Posterior vena cava (tissue), 2 donors: ENCODE results near the gene SERP2. TPM values are rescaled to one million over a fixed set of nuclear protein-coding genes. Genes with fewer than 3 reads are reported as not detected.
"Not testable (repeated sequence)": the region's sequence is repeated elsewhere in the genome, so short reads cannot be mapped to it uniquely, and the experiment has no call there.

Experiments
- DNase-seq: peaks from one replicate; pipeline ENCODE4 v3.0.0-alpha.2; 2020; ENCODE audit warnings: low spot score
- intact Hi-C, 2 donors: fragments of 100-400 bp; cut with DNase I; formaldehyde crosslinking; loops; one replicate each; pipeline versions ENCODE4 v1.14.1 to v1.14.2; 2022 to 2023
- long read RNA-seq, 2 donors: library from polyadenylated mRNA; unstranded; transcript quantifications; one replicate each; pipeline ENCODE4 v2.0.0, GENCODE V29; 2020 to 2021
- total RNA-seq, 2 donors: library from RNA; stranded (reverse); fragmentation: NEBNext Ultra II Directional; extraction: Animal tissue kit (Norgen Biotek cat#: 25700); gene quantifications; one replicate each; pipeline ENCODE4 v1.2.1, GENCODE V29; 2021
- donor health status: DM: yes; HTN: yes; CAD: no.
- donor health status: DM: yes; HTN: yes; CAD: no.

Gene SERP2
- total RNA-seq: 1 to 10 TPM; 5.1 to 7.9 TPM
- long read RNA-seq, donor 1, partial matches to known transcripts: 0 of 1 reads
- long read RNA-seq, donor 1, other reads (novel, unspliced or antisense): 0 of 1 reads
- long read RNA-seq, donor 2, partial matches to known transcripts: 0 of 9 reads
- long read RNA-seq, donor 2, other reads (novel, unspliced or antisense): 4 of 9 reads

DNA sequence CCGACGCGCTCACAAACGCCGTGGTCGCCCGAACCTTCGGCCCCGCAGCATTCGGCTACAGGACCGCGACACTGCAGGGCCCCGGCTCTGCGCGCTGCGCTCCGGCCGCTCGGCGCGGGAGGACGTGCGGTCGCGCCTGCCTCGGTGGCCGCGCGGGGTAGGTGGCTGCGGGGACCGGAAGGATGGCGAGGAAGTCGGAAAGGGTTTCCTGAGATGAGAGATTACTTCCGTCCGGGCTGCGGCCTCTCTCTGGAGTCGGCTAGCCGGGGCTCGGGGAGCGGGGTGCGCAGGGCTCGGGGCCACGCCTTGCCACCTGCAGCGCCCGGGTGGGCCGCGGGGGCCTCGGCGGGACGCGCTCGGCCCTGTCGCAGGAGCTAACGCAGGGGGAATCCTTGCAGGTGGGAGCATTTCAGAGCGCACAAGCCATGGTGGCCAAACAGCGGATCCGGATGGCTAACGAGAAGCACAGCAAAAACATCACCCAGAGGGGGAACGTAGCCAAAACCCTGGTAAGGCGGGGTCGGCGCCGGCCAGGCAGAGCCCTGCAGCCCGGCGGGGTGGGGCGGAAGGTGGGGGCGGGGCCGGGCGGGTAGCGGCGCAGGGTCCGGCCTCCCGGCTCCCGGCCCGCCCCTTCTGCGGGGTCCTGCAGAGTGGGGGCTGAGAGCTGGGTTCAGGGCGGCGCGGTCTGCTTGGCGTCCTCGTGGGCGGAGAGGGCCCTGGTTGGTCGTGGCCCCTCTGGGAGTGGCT is at the start of gene SERP2:
TSS of gene SERP2 (plus strand) at position 224 of the 747 bp plus-strand sequence. CDS start at position 426, 202 bp downstream.
- DNase-seq: no peak
- intact Hi-C loops: no loop called here

DNA sequence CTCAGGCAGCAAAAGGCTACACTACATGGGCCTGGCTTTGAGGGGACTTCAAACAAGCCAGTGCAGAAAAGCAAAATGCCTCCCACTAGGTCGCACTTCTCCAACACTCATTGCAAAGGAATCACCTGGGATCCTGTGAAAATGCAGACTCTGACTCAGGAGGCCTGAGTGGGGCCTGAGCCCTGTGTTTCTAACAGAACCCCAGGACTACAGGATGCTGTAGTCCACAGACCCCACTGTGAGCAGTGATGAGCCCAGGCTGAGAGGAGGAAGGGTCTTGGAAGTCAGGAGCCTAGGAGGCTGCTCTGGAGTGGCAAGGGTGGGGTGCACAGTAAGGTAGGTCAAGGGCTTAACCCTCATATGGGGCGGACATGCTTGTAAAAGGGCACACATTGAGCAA is 46.7 kb upstream of the SERP2 start:
- intact Hi-C loops: no loop called here
- no peak for DNase-seq

GRCh38 chr13:44329041-44329440 is 44.6 kb upstream of the SERP2 start:
- DNase-seq, intact Hi-C loops: not testable (repeated sequence)

GRCh38 chr13:44329909-44330545 is 43.6 kb upstream of the SERP2 start:
- DNase-seq: no peak
- intact Hi-C loops: no loop called here

GRCh38 chr13:44331446-44331845 is 42.2 kb upstream of the SERP2 start:
- intact Hi-C loops: no loop called here
- DNase-seq: no peak

DNA sequence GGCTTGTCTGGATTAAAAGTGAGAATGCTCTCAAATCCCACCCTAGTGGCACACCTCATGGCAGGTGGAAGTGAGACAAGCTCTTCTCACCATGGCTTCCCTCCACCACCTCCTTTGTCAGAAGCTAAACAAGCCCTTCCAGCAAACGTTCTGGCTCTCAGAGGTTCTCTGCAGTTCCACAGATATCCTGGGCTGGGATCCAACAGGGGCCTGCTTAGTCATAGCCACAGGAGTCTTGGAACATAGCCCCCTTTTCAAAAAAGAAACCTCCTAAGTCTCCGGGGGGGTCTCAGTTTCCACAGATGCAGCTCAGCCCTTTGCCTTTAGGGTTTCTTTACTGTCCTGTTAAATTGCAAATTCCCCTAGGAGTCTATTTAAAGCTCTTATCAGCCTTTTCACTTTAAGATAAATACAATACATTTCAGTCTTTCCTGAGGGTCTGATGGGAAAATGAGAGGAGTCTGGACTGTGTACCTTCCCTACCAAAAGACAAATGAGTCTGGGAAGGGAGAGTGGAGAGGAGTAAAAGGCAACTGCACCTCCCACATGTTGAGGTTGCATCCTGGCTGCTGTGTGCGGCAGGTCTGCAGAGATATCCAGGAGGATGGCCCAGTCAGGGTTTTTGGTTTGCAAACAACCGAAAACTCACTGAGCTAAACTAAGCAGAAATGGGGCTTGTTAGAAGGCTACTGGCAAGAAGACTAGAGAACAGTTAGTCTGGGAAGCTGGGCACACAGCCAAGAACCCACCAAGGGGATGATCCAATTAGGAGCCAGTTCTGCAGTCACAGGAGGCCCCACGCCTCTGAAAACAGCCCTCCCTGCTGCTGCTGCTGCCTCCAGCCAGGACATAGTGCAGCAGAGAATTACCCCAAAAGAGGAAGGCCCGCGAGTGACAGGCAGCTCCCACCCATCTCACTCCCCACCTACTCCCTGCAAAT is 41.4 kb upstream of the SERP2 start:
- peak; percentile 84 for DNase-seq
- intact Hi-C loops: no loop called here

DNA sequence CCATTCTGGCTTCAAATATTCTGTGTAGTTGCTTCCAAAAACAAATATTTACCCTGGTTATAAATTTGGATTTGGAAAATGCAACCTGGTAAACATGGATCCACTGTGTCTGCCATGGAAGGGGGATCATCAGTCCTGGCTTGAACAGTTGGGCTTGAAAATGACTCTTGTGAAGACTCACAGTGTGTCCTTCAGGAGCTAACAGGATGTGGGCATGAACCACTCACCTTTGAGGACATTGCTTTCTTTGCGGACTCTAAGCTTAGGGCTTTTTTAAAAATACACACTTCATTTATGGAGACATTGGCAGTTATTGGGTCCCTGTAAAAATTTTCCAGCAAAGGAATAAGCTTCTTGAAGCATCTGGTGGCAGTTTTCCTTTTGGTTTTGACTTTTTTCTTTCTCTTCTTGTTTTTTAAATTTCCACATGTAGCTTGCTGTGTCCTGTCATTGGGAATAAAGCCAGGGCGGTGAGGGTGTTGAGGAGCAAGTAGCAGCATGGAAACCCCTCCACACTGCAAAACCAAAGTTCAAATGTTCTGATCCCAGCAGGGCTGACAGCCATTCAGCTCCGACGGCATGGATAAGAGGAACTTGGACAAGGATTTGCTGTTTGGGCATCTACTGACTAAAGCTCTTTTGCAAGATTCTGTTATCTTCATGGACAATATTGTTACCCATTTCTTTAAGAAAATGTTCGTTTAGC is 39.5 kb upstream of the SERP2 start:
- no peak for DNase-seq
- intact Hi-C loops: loop anchor here in 1 of 2 donors (1.0 kb wide), 1 partner anchor 29 kb away; no protein-coding TSS in a partner anchor

DNA sequence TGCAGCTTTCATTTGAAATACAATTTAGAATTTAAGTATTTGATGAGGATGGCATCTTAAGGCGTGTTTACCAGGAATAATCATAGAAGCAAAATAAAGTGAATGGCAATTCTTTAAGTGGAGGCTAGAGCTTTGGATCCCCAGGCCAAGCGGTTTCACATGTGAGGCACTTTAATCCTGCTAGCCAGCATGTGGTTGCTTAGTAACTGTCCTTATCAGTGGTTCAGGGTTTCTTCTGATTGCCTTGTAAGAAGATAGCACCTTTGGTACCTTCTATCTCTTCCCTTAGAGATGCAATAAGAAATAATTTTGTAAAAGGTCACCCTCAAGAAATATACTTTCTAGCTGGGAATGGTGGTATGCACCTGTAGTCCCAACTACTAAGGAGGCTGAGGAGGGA is 38.9 kb upstream of the SERP2 start:
- DNase-seq: no peak
- intact Hi-C loops: no loop called here

- intact Hi-C loops: no loop called here
These were observed 36.7 kb upstream of the SERP2 start for GRCh38 chr13:44336934-44337333.

DNA sequence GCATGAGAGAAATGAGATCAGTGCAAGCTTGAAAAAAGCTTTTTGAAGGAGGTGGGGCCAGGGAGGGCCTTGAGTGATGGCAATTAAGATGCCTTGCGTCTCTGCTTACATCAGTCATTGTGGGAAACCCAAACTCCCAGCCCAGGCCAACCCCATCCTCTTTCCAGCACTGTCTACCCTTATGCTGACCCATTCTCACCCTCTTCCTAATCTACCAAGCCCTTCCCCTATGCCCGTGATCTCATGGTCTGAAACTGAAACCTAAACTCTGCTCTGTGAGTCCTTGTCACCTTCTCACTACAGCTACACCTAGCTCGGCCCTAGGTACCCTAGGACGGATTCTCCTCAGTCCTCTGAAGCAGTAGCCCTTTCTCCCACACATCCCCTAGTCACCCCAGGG is 36.0 kb upstream of the SERP2 start:
- no peak for DNase-seq
- intact Hi-C loops: no loop called here

More at GRCh38 chr13:44336934-44337333, 36.7 kb upstream of the SERP2 start:
- DNase-seq: no peak

GRCh38 chr13:44340508-44340907 is 33.1 kb upstream of the SERP2 start:
- intact Hi-C loops: no loop called here
- no peak for DNase-seq

- DNase-seq: no peak
- intact Hi-C loops: no loop called here
These were observed 30.9 kb upstream of the SERP2 start for GRCh38 chr13:44342741-44343140.

DNA sequence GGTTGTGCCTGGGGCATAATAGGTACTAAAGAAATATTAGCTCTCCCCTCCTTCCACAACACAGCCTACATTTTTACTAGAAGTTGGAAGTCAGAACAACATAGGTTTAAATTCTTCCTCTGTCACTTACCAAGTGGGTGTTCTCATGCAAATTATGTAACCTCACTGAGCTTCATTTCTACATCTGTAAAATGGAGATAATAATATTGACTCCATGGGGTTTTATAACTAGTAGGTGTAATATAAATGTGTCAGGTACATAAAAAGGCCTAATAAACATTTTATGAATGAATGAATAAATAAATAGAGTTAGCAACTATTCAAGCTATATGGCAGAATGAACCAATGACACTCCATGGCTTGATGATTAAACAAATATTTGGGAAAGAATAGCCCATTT is 27.1 kb upstream of the SERP2 start:
- intact Hi-C loops: no loop called here
- no peak for DNase-seq

GRCh38 chr13:44347301-44347700 is 26.3 kb upstream of the SERP2 start:
- intact Hi-C loops: no loop called here
- DNase-seq: no peak

- intact Hi-C loops: no loop called here
- no peak for DNase-seq
These were observed 25.7 kb upstream of the SERP2 start for GRCh38 chr13:44347949-44348348.

DNA sequence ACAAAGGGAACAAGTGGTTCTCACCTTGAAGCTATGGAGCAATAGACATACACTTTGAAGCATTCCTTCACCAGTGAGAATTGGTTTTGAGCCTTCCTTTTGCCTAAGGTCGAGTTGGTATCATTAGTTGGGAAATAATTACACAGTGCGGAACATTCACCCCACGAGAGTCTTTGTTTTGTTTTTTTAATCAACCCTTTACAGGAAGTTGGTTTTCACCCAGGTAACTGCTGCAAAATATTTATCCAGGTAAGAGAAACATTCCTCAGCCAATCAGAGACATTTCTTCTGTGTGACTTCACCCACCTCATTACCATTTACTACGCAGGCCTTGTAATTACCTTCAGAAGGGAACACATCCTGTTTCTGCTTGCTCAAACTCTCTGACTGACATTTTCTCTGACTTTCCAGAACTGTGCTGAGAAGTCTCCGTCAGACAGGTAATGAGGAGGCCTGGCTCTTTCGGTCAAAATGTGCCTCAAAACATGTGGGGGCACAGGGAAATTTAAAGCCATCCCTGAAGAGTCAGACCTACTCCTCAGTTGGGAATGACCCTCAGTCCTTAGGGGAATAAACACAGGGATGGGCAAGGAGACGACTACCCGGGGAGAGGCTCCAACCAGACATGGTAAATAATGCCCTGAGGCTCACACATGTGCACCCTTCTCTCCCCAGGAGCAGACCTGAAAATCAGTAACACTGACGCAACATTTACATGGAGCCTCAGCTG is 22.7 kb upstream of the SERP2 start:
- intact Hi-C loops: no loop called here
- DNase-seq: no peak

DNA sequence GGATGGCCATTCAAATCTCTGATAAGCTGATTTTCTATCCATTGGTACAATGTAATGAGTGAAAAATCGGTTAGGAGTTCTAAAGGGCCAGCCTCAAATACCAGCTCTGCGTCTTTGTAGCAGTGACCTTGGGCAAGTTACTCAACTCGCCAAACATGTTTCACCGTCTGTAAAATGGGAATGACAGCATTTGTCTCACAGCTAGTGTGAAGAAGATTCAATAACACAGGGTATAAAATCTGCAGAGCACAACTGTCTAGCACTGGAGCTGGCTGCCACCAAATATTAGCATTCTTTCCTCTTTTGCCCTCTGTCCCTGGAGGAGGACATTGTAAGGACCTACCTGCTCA is 22.1 kb upstream of the SERP2 start:
- no peak for DNase-seq
- intact Hi-C loops: no loop called here

DNA sequence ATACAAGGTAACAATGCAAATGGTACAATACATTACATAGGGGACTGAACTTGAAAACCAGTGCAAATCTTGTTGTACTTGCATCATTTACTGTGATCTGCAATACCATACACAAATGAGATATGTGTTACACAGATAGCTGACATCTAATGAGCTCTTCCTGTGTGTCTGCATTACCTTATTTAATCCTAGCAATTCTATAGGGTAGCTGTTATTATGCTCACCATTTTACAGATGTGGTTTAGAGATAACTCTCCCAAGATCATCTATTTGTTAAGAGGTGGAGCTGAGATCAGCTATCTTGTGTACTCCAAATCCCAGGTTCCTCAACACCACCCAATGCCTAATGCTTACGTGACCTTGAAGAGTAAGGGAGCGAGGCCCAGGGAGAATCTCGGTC is 21.4 kb upstream of the SERP2 start:
- no peak for DNase-seq
- intact Hi-C loops: no loop called here
